ENCODE data around the gene KIAA1671.

The KIAA1671 gene

DNA sequence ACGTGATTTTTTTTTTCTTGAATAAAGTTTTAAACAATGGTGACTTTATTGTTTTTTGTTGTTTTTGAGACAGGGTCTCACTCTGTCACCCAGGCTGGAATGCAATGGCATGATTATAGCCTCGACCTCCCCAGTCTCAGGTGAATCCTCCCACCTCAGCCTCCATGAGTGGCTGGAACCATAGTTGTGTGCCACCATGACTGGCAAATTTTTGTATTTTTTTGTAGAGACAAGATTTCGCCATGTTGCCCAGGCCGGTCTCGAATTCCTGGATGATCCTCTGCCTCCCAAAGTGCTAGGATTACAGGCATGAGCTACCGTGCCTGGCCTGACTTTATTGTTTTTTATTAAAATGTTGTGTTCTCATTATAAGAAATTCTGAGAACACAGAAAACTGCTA, 235.0 kb downstream of the KIAA1671 start:
- no peak for DNase-seq (ENCODE audit: low read depth)
- H3K4me3 ChIP-seq (replicated peaks; ENCODE audit: low read depth, low read length): no peak overlapping the region
- TF ChIP-seq, protein P1, sequence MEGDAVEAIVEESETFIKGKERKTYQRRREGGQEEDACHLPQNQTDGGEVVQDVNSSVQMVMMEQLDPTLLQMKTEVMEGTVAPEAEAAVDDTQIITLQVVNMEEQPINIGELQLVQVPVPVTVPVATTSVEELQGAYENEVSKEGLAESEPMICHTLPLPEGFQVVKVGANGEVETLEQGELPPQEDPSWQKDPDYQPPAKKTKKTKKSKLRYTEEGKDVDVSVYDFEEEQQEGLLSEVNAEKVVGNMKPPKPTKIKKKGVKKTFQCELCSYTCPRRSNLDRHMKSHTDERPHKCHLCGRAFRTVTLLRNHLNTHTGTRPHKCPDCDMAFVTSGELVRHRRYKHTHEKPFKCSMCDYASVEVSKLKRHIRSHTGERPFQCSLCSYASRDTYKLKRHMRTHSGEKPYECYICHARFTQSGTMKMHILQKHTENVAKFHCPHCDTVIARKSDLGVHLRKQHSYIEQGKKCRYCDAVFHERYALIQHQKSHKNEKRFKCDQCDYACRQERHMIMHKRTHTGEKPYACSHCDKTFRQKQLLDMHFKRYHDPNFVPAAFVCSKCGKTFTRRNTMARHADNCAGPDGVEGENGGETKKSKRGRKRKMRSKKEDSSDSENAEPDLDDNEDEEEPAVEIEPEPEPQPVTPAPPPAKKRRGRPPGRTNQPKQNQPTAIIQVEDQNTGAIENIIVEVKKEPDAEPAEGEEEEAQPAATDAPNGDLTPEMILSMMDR (IDR thresholded peaks at IDR 0.05; ENCODE audit: low read length, missing control alignments): no peak

DNA sequence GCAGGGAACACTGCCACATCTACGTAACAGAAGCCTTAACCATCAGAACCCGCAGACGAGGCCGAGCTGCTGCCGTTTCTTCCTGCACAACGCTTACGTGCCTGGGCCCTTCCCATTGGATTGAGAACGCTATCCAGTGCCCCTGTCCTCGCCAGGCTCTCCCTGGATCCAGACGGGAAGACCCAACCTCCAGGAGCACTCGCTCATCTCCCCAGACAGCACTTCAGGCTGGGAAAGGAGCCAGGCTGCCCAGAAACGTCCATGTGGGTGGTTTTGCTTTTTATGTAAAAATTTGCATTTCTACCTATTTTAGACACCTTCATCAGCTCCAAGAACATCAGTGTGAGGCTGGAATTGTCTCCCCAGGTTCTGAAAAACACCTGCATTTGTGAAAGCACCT, 239.9 kb downstream of the KIAA1671 start:
- TF ChIP-seq, protein P1 (IDR thresholded peaks at IDR 0.05; ENCODE audit: low read length, missing control alignments): no peak
- H3K4me3 ChIP-seq (replicated peaks; ENCODE audit: low read depth, low read length): no peak overlapping the region

DNA sequence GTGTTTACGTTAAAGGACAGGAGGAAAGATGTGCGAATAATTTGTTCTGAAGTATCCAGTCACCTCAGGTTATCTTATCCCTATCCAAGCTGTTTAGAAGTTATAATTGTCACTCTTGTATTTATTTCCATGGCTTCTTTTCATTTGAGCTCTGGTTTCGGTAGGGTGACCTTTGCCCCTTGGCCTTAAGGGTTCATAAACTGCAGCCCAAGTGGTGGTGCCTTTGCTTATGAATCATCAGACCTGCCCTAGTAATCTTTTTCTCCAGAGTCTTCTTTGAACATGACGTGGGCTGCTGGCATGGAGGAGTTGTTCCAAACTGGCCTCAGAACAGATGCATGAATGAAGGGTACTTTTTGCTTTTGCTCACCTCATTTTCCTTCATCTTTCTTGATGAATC, 240.6 kb downstream of the KIAA1671 start:
- no peak for DNase-seq (ENCODE audit: low read depth)
- TF ChIP-seq, protein P1 (IDR thresholded peaks at IDR 0.05; ENCODE audit: low read length, missing control alignments): no peak
- no peak overlapping the region for H3K4me3 ChIP-seq (replicated peaks; ENCODE audit: low read depth, low read length)

More for the DNA sequence above, 239.9 kb downstream of the KIAA1671 start:
- DNase-seq (ENCODE audit: low read depth): no peak

DNA sequence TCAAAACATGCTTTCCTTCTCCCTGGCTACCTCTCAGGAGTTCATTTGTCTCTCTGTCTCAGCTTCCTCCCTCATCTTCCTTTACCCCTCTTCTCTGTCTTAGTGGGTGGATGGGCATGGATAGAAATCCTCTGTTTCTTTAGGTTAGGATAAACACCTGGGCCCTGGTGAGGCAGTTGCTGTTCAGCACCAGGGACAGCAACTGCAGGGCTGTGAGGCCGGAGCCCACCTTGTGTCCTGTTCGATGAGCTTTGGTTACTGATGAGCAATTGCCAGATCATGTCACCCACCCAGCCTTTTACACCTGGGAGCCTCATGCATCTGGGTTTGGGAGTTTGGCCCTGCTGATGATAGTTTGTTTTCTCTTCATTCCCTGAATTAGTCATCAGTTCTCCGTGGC, 241.0 kb downstream of the KIAA1671 start:
- TF ChIP-seq, protein P1 (IDR thresholded peaks at IDR 0.05; ENCODE audit: low read length, missing control alignments): no peak
- no peak for DNase-seq (ENCODE audit: low read depth)
- no peak overlapping the region for H3K4me3 ChIP-seq (replicated peaks; ENCODE audit: low read depth, low read length)

DNA sequence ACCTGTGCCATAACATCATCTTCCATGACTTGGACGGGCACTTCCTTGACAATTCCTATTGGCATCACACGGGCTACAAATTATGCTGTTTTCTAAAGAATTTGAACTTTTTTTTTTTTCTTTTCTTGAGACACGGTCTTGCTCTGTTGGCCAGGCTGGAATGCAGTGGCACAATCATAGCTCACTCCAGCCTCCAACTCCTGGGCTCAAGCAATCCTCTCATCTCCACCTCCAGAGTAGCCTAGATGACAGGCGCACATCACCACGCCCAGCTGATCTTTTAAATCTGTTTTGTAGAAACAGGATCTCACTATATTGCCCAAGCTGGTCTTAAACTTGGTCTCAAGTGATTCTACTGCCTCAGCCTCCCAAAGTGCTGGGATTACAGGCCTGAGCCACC, 243.8 kb downstream of the KIAA1671 start:
- no peak overlapping the region for H3K4me3 ChIP-seq (replicated peaks; ENCODE audit: low read depth, low read length)
- TF ChIP-seq, protein P1 (IDR thresholded peaks at IDR 0.05; ENCODE audit: low read length, missing control alignments): no peak
- DNase-seq (ENCODE audit: low read depth): no peak

DNA sequence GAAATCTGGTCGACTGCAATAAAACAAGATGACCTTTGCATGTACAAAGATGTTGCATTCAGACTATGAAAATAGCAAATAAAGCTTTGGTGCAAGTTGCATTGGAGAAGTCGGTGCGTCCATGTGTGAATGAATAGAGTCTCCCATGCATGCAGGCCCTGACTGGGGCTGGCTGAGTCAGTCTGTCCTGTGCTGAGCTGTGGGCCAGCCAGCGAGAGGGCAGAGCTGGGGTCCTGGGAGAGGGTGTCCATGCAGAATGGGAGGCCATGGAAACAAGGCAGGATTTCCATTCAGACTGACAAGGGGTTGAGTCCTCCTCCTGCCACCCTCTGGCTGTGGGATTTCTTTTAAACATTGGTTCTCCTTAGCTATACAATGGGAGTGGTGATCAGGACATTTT, 244.8 kb downstream of the KIAA1671 start:
- H3K4me3 ChIP-seq (replicated peaks; ENCODE audit: low read depth, low read length): no peak overlapping the region
- TF ChIP-seq, protein P1 (IDR thresholded peaks at IDR 0.05; ENCODE audit: low read length, missing control alignments): no peak
- no peak for DNase-seq (ENCODE audit: low read depth)

DNA sequence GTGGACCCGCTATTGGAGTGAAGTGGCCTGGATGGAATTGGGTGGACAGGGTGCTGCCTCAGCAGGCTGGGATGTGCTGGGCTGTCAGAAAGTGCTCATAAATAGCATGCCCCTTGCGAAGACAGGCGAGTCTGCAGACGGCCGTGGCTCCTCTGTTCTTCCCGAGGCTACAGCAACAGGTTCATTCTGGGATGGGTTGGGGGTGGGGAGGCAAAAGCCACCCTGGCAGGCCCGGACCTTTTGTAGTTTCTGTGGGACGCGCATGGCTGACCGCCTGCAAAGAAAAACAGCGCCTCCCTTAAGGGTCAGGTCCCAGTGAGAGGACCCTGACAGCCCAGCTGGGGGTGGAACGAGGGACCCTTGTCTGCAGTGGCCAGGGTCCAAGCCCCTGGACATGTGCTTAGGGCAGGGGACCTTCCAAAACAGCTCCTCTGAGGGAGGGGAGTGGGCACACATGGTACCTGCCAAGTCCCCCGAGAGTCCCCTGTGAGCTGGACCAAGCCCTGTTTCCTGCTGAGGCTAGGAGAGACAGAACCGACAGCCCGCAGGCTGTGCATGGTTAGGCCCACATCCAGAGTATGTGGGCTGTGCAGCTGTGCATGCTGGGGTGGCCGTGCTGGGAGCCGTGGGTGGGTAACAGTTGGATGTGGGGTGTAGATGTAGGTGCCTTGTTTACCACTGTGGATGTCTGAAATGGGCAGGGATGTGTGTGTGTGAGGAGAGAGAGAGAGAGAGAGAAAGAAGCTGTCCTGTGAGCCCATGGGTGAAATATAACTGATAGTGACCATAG, 247.4 kb downstream of the KIAA1671 start, which contains the start of gene CRYBB3:
CRYBB3 (plus strand) TSS at position 128 of the 790 bp plus-strand sequence. CDS start 1,539 bp downstream, outside the sequence.
- no peak within 1 kb of the TSS for H3K4me3 ChIP-seq (replicated peaks; ENCODE audit: low read depth, low read length)
- DNase-seq (ENCODE audit: low read depth): no peak
- TF ChIP-seq, protein P1 (IDR thresholded peaks at IDR 0.05; ENCODE audit: low read length, missing control alignments): no peak
